Upper lobe of left lung (tissue), 4 donors: Measurements from ENCODE around the gene ZNF653.

Experiments used
- EP300 ChIP-seq, 4 donors: sonication (generic); formaldehyde crosslinking; IDR thresholded peaks; one replicate each; pipeline ENCODE4 v1.5.1; 2017; ENCODE audit warnings: antibody characterized with exemption in 4 of 4, control low read depth in 2 of 4
- POLR2A ChIP-seq, 4 donors: fragments of 450-650 bp; IDR thresholded peaks; one replicate each; pipeline ENCODE4 v1.5.1; 2016 to 2017; ENCODE audit warnings: antibody characterized with exemption in 4 of 4, mild to moderate bottlenecking in 2 of 4
- POLR2AphosphoS5 ChIP-seq, 2 donors: sonication (generic); formaldehyde crosslinking; IDR thresholded peaks; one replicate each; pipeline ENCODE4 v1.5.1; 2017; ENCODE audit warnings: antibody characterized with exemption in 2 of 2
- TF ChIP-seq, protein P1 (sequence below), 6 experiments: fragments of 450-650 bp in 4 of 6; fragments of 200-600 bp in 2 of 6; sonication (generic) in 2 of 6; IDR thresholded peaks; one replicate each; pipeline ENCODE4 v1.5.1; 2016 to 2019; ENCODE audit warnings: antibody characterized with exemption in 6 of 6

DNA sequence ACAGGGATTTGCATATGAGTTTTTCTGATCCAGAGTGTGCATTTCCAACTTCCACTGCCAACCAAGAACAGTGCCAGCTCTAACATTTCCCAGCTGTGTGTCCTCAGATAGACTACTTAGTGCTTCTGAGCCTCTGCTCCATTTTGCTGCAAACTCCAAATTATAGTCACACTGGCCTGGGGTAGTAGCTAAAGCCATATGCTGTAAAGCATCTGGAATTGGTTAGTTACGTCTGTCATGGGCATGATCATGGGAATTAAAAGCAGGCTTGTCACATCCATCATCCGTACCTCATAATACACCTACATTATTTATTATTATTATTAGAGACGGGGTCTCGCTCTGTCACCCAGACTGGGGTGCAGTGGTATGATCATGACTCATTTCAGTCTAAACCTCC lies 31.9 kb downstream of the ZNF653 start:
- TF ChIP-seq, protein P1, sequence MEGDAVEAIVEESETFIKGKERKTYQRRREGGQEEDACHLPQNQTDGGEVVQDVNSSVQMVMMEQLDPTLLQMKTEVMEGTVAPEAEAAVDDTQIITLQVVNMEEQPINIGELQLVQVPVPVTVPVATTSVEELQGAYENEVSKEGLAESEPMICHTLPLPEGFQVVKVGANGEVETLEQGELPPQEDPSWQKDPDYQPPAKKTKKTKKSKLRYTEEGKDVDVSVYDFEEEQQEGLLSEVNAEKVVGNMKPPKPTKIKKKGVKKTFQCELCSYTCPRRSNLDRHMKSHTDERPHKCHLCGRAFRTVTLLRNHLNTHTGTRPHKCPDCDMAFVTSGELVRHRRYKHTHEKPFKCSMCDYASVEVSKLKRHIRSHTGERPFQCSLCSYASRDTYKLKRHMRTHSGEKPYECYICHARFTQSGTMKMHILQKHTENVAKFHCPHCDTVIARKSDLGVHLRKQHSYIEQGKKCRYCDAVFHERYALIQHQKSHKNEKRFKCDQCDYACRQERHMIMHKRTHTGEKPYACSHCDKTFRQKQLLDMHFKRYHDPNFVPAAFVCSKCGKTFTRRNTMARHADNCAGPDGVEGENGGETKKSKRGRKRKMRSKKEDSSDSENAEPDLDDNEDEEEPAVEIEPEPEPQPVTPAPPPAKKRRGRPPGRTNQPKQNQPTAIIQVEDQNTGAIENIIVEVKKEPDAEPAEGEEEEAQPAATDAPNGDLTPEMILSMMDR (IDR thresholded peaks at IDR 0.05) = no peak
- TF ChIP-seq POLR2A (IDR thresholded peaks at IDR 0.05) = no peak
- no peak for TF ChIP-seq POLR2AphosphoS5 (IDR thresholded peaks at IDR 0.05)
- TF ChIP-seq EP300 (IDR thresholded peaks at IDR 0.05) = no peak
